ENCODE results near the gene DRAP1.

The DRAP1 gene

GRCh38 chr11:65892661-65893317 is 26.4 kb upstream of the DRAP1 start:
- no peak for DNase-seq (ENCODE audit: low spot score)
- in situ Hi-C loops (cut with MboI; ENCODE audit: low pct_unique_long_range_greater_than_20kb, low sequenced_read_pairs, unreplicated experiment): no loop called here
- TF ChIP-seq, protein P1, sequence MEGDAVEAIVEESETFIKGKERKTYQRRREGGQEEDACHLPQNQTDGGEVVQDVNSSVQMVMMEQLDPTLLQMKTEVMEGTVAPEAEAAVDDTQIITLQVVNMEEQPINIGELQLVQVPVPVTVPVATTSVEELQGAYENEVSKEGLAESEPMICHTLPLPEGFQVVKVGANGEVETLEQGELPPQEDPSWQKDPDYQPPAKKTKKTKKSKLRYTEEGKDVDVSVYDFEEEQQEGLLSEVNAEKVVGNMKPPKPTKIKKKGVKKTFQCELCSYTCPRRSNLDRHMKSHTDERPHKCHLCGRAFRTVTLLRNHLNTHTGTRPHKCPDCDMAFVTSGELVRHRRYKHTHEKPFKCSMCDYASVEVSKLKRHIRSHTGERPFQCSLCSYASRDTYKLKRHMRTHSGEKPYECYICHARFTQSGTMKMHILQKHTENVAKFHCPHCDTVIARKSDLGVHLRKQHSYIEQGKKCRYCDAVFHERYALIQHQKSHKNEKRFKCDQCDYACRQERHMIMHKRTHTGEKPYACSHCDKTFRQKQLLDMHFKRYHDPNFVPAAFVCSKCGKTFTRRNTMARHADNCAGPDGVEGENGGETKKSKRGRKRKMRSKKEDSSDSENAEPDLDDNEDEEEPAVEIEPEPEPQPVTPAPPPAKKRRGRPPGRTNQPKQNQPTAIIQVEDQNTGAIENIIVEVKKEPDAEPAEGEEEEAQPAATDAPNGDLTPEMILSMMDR (IDR thresholded peaks at IDR 0.05; ENCODE audit: extremely low read depth, insufficient read depth, missing control alignments): no peak

GRCh38 chr11:65894034-65894591 is 25.1 kb upstream of the DRAP1 start:
- DNase-seq (ENCODE audit: low spot score): no peak
- TF ChIP-seq, protein P1 (IDR thresholded peaks at IDR 0.05; ENCODE audit: extremely low read depth, insufficient read depth, missing control alignments): no peak
- in situ Hi-C loops (cut with MboI; ENCODE audit: low pct_unique_long_range_greater_than_20kb, low sequenced_read_pairs, unreplicated experiment): no loop called here

- DNase-seq (ENCODE audit: low spot score): no peak
- in situ Hi-C loops (cut with MboI; ENCODE audit: low pct_unique_long_range_greater_than_20kb, low sequenced_read_pairs, unreplicated experiment): no loop called here
- TF ChIP-seq, protein P1 (IDR thresholded peaks at IDR 0.05; ENCODE audit: extremely low read depth, insufficient read depth, missing control alignments): no peak
Observed at GRCh38 chr11:65895482-65895981, 23.7 kb upstream of the DRAP1 start.

GRCh38 chr11:65896034-65896999 is 22.9 kb upstream of the DRAP1 start:
- in situ Hi-C loops (cut with MboI; ENCODE audit: low pct_unique_long_range_greater_than_20kb, low sequenced_read_pairs, unreplicated experiment): no loop called here
- TF ChIP-seq, protein P1 (IDR thresholded peaks at IDR 0.05; ENCODE audit: extremely low read depth, insufficient read depth, missing control alignments): no peak
- DNase-seq (ENCODE audit: low spot score): no peak

- TF ChIP-seq, protein P1 (IDR thresholded peaks at IDR 0.05; ENCODE audit: extremely low read depth, insufficient read depth, missing control alignments): no peak
- in situ Hi-C loops (cut with MboI; ENCODE audit: low pct_unique_long_range_greater_than_20kb, low sequenced_read_pairs, unreplicated experiment): no loop called here
- no peak for DNase-seq (ENCODE audit: low spot score)
Observed at GRCh38 chr11:65897020-65897471, 22.2 kb upstream of the DRAP1 start.

DNA sequence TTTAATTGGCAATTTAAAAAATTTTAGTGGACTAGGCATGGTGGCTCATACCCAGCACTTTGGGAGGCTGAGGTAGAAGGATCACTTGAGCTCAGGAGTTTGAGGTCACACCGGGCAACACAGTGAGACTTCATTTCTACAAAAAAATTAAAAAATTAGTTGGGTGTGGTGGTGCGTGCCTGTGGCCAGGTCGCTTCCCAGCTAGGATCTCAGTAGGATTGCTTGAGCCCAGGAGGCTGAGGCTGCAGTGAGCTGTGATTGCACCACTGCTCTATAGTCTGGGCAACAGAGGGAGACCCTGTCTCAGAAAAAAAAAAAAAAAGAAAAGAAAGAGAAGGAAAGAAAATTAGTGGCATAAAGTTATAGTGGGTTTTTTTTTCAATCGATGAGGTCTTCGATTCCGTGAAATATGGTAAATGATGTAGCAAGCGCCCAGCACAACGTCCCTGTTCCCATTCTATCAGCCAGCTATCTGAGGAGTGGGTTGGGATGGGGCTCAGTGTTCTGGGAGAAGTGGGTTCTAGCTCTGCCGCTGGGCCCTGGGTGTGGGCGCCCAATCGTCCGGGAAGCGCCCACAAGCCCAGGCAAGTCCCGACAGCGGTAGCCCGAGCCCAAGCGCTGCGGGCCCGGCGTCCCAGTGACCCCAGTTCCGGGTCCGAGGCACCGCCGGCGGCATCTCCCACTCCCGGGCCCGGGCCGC is 20.4 kb upstream of the DRAP1 start:
- no peak for DNase-seq (ENCODE audit: low spot score)
- in situ Hi-C loops (cut with MboI; ENCODE audit: low pct_unique_long_range_greater_than_20kb, low sequenced_read_pairs, unreplicated experiment): no loop called here
- TF ChIP-seq, protein P1 (IDR thresholded peaks at IDR 0.05; ENCODE audit: extremely low read depth, insufficient read depth, missing control alignments): no peak

Measured in GM13977 (cell line).